ENCODE data around the gene HOXD13.

Gene HOXD13

GRCh38 chr2:176121190-176122051 lies 28.9 kb downstream of the HOXD13 start:
- no peak for DNase-seq

- DNase-seq: no peak
These were observed 29.6 kb downstream of the HOXD13 start for GRCh38 chr2:176122052-176122682.

- DNase-seq: no peak
These were observed 30.3 kb downstream of the HOXD13 start, which contains the start of gene HOXD9 for GRCh38 chr2:176122683-176123410. Gene HOXD9 (plus strand): TSS chr2:176122719. CDS start chr2:176122769, 50 bp downstream.

- no peak for DNase-seq
These were observed 31.0 kb downstream of the HOXD13 start for GRCh38 chr2:176123411-176124109.

GRCh38 chr2:176124110-176124946 lies 31.8 kb downstream of the HOXD13 start:
- no peak for DNase-seq

GRCh38 chr2:176124947-176125771 lies 32.6 kb downstream of the HOXD13 start:
- DNase-seq: no peak

- DNase-seq: no peak
These were observed 33.2 kb downstream of the HOXD13 start for GRCh38 chr2:176125772-176126054.

- peak; percentile 66 to 71 for DNase-seq
These were observed 34.6 kb downstream of the HOXD13 start for GRCh38 chr2:176126929-176127773.

- no peak for DNase-seq
These were observed 35.2 kb downstream of the HOXD13 start for GRCh38 chr2:176127774-176128072.

- DNase-seq: no peak
These were observed 35.9 kb downstream of the HOXD13 start for GRCh38 chr2:176128172-176128981.

GRCh38 chr2:176128982-176129796 lies 36.7 kb downstream of the HOXD13 start, which contains the start of gene HOXD8:
Gene HOXD8 (plus strand): TSS chr2:176129705. CDS start chr2:176130367, 662 bp downstream.
- DNase-seq: no peak

GRCh38 chr2:176129813-176130146 lies 37.3 kb downstream of the HOXD13 start:
- DNase-seq: no peak

- peak in 1 of 2 donors; percentile 23 for DNase-seq
These were observed 37.8 kb downstream of the HOXD13 start for GRCh38 chr2:176130147-176130956.

- no peak for DNase-seq
These were observed 38.7 kb downstream of the HOXD13 start for GRCh38 chr2:176130957-176131847.

GRCh38 chr2:176131848-176132158 lies 39.3 kb downstream of the HOXD13 start:
- no peak for DNase-seq

GRCh38 chr2:176132205-176133171 lies 40.0 kb downstream of the HOXD13 start:
- no peak for DNase-seq
